ENCODE data around the gene HLA-DRB1.
"Not testable (repeated sequence)": the region's sequence is repeated elsewhere in the genome, so short reads cannot be mapped to it uniquely, and the experiment has no call there.

Gene HLA-DRB1

GRCh38 chr6:32554116-32554965, 35.3 kb downstream of the HLA-DRB1 start:
- Mint-ChIP-seq H3K36me3 (no peaks in the 10 kb centered on the region), H3K27ac (no peak overlapping the region), H3K4me1 (ENCODE audit: low read depth) (no peaks in the 10 kb centered on the region), H3K27me3 (no peaks in the 10 kb centered on the region), H3K4me3 (no peak overlapping the region), H3K9me3 (ENCODE audit: low read depth) (no peaks in the 10 kb centered on the region)

- Mint-ChIP-seq H3K4me1 (ENCODE audit: low read depth) (no peaks in the 10 kb centered on the region), H3K4me3 (no peak overlapping the region), H3K9me3 (ENCODE audit: low read depth) (no peaks in the 10 kb centered on the region), H3K27me3 (no peaks in the 10 kb centered on the region), H3K36me3 (no peaks in the 10 kb centered on the region), H3K27ac (no peak overlapping the region)
Measured at GRCh38 chr6:32553037-32553742, 36.5 kb downstream of the HLA-DRB1 start.

- H3K36me3 Mint-ChIP-seq = no peaks in the 10 kb centered on the region
- H3K4me1 Mint-ChIP-seq (ENCODE audit: low read depth) = peaks cover 3% of the 10 kb centered on the region
- H3K4me3 Mint-ChIP-seq = no peak overlapping the region
- H3K9me3 Mint-ChIP-seq (ENCODE audit: low read depth) = no peaks in the 10 kb centered on the region
- no peaks in the 10 kb centered on the region for H3K27me3 Mint-ChIP-seq
- H3K27ac Mint-ChIP-seq = no peak overlapping the region
Measured at GRCh38 chr6:32551410-32551809, 38.2 kb downstream of the HLA-DRB1 start.

GRCh38 chr6:32539839-32540238, 49.8 kb downstream of the HLA-DRB1 start:
- H3K9me3 Mint-ChIP-seq (ENCODE audit: low read depth) = peaks cover 6% of the 10 kb centered on the region
- no peak overlapping the region for H3K4me3 Mint-ChIP-seq
- H3K4me1 Mint-ChIP-seq (ENCODE audit: low read depth) = no peaks in the 10 kb centered on the region
- H3K27me3 Mint-ChIP-seq = peaks cover 3% of the 10 kb centered on the region
- H3K36me3 Mint-ChIP-seq = peaks cover 3% of the 10 kb centered on the region
- no peak overlapping the region for H3K27ac Mint-ChIP-seq

GRCh38 chr6:32530431-32530793, 59.2 kb downstream of the HLA-DRB1 start:
- not testable (repeated sequence) for H3K4me3 Mint-ChIP-seq; H3K9me3 Mint-ChIP-seq (ENCODE audit: low read depth); H3K27ac Mint-ChIP-seq; H3K27me3 Mint-ChIP-seq; H3K36me3 Mint-ChIP-seq; H3K4me1 Mint-ChIP-seq (ENCODE audit: low read depth)

- Mint-ChIP-seq H3K9me3 (ENCODE audit: low read depth) (no peaks in the 10 kb centered on the region), H3K27ac (no peak within 1 kb of the TSS), H3K4me3 (peak within 1 kb of the TSS; percentile 42), H3K36me3 (no peaks in the 10 kb centered on the region), H3K4me1 (ENCODE audit: low read depth) (peaks cover 3% of the 10 kb centered on the region), H3K27me3 (peaks cover 1% of the 10 kb centered on the region)
Measured at GRCh38 chr6:32529697-32530430, 59.8 kb downstream of the HLA-DRB1 start, which contains the start of gene HLA-DRB5. Gene HLA-DRB5 (minus strand): TSS chr6:32530287. CDS start chr6:32530224, 63 bp downstream.

All from activated naive CD8-positive, alpha-beta T cell (primary cell).